Measurements from ENCODE around the gene RYR3.

RYR3 gene

GRCh38 chr15:33494306-33494705, 183.5 kb downstream of the RYR3 start:
- CTCF ChIA-PET = no interaction called here
- no peak overlapping the region for H3K27ac ChIP-seq (ENCODE audit: extremely low read depth, low read depth, low read length)
- H3K36me3 ChIP-seq (ENCODE audit: control insufficient read depth in 2 of 2, insufficient read depth in 1 of 2, low read length in 2 of 2) = no peaks in the 10 kb centered on the region
- TF ChIP-seq ZFHX2 (tag by site-specific recombination; conservative IDR thresholded peaks at IDR 0.05) (no peak), GLIS1 (tag by site-specific recombination; IDR thresholded peaks at IDR 0.05) (no peak), SP2 (tag by site-specific recombination; IDR thresholded peaks at IDR 0.05) (no peak), ZNF26 (tag by site-specific recombination; IDR thresholded peaks at IDR 0.05) (no peak), ZNF19 (tag by site-specific recombination; IDR thresholded peaks at IDR 0.05; ENCODE audit: low read depth) (no peak), ZNF121 (tag by site-specific recombination; IDR thresholded peaks at IDR 0.05) (no peak), ZNF398 (tag by site-specific recombination; IDR thresholded peaks at IDR 0.05) (no peak), ZBTB20 (tag by site-specific recombination; IDR thresholded peaks at IDR 0.05) (no peak), ZNF148 (tag by site-specific recombination; IDR thresholded peaks at IDR 0.05; ENCODE audit: borderline replicate concordance) (no peak), ZNF571 (tag by site-specific recombination; IDR thresholded peaks at IDR 0.05) (no peak), ZBTB8A (tag by site-specific recombination; IDR thresholded peaks at IDR 0.05) (no peak), ELK4 (IDR thresholded peaks at IDR 0.05; ENCODE audit: borderline replicate concordance, low read depth, low read length) (no peak), SP7 (tag by site-specific recombination; IDR thresholded peaks at IDR 0.05) (no peak), ZNF473 (tag by site-specific recombination; IDR thresholded peaks at IDR 0.05) (no peak), ZBTB10 (tag by site-specific recombination; IDR thresholded peaks at IDR 0.05) (no peak), PATZ1 (tag by site-specific recombination; IDR thresholded peaks at IDR 0.05) (no peak), SETDB1 (IDR thresholded peaks at IDR 0.05; ENCODE audit: insufficient read length, low read length) (no peak)
- no peaks in the 10 kb centered on the region for H3K9me3 ChIP-seq (ENCODE audit: control insufficient read depth, insufficient read depth, low read depth, low read length)
- H3K4me3 ChIP-seq (ENCODE audit: low read depth, low read length) = no peak overlapping the region
- peaks cover 3% of the 10 kb centered on the region; the same call in 1 of the 2 replicates for H3K4me1 ChIP-seq (ENCODE audit: control insufficient read depth, insufficient read depth, low read length)
- POLR2A ChIA-PET = interaction anchor here (0.5 kb wide), 1 partner anchor 13 kb away, joined by 5 read pairs; no protein-coding TSS in a partner anchor

Measured in HEK293 (cell line).